GM12864 (cell line): ENCODE data around the gene JMJD1C.
A peak's percentile ranks its signal among the peaks of the same experiment; 100 is the strongest.

Source experiments
- DNase-seq: peaks from one replicate; pipeline ENCODE4 v3.0.0-alpha.2; 2011; ENCODE audit warnings: low read depth
- H3K4me3 ChIP-seq: 2 replicates; pipeline ENCODE4 v1.5.1; 2011; ENCODE audit warnings: mild to moderate bottlenecking, low read depth, low read length, control low read depth
- CTCF ChIP-seq: IDR thresholded peaks from 2 replicates; pipeline ENCODE4 v1.5.1; 2011; ENCODE audit warnings: low read depth, mild to moderate bottlenecking, moderate library complexity, low read length, control low read depth, inconsistent platforms; ENCODE audit errors: missing control alignments

Gene JMJD1C

GRCh38 chr10:63466144-63466935 lies 563 bp upstream of the JMJD1C start:
- no peak for TF ChIP-seq CTCF
- no peak for DNase-seq
- H3K4me3 ChIP-seq: peak overlapping the region; percentile 99

- no peak for DNase-seq
- no peak for TF ChIP-seq CTCF
- H3K4me3 ChIP-seq: peak overlapping the region; percentile 99
These were observed 1.1 kb downstream of the JMJD1C start for GRCh38 chr10:63464402-63465292.

- no peak for TF ChIP-seq CTCF
- no peak for DNase-seq
- H3K4me3 ChIP-seq: no peak overlapping the region
These were observed 3.3 kb downstream of the JMJD1C start for GRCh38 chr10:63462442-63462841.

GRCh38 chr10:63458177-63458576 lies 7.6 kb downstream of the JMJD1C start:
- no peak overlapping the region for H3K4me3 ChIP-seq
- TF ChIP-seq CTCF: no peak
- DNase-seq: no peak

- DNase-seq: no peak
- TF ChIP-seq CTCF: no peak
- H3K4me3 ChIP-seq: no peak overlapping the region
These were observed 8.2 kb downstream of the JMJD1C start for GRCh38 chr10:63457594-63457993.

- DNase-seq: no peak
- H3K4me3 ChIP-seq: no peak overlapping the region
- no peak for TF ChIP-seq CTCF
These were observed 9.2 kb downstream of the JMJD1C start for GRCh38 chr10:63456437-63457210.
